ENCODE measurements around the gene DHFR. TPM values are rescaled to one million over a fixed set of nuclear protein-coding genes. Genes with fewer than 3 reads are reported as not detected.

The DHFR gene
- total RNA-seq, 4 donors from 2014 or later = 6.2 to 22.7 (median 13.4) TPM

DNA sequence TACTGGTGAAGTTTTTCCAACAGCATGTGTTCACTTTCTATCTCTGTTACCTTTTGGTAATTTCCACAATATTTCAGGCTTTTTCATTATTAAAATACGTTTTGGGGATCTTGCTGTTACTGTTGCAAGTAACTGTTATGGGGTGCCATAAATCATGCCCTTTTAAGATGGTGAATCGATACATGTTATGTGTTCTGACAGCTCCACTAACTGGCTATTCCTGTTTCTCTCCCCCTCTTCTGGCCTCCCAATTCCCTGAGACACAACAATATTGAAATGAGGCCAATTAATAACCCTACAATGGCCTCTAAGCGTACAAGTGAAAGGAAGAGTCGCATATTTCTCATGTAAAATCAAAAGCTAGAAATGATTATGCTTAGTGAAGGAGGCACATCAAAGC is 13.4 kb downstream of the DHFR start:
- H3K27me3 ChIP-seq = no peaks in the 10 kb centered on the region
- WGBS, 2 donors = 63 to 66% methylated on average over 4 of the region's 4 CpGs
- TF ChIP-seq, protein P1, sequence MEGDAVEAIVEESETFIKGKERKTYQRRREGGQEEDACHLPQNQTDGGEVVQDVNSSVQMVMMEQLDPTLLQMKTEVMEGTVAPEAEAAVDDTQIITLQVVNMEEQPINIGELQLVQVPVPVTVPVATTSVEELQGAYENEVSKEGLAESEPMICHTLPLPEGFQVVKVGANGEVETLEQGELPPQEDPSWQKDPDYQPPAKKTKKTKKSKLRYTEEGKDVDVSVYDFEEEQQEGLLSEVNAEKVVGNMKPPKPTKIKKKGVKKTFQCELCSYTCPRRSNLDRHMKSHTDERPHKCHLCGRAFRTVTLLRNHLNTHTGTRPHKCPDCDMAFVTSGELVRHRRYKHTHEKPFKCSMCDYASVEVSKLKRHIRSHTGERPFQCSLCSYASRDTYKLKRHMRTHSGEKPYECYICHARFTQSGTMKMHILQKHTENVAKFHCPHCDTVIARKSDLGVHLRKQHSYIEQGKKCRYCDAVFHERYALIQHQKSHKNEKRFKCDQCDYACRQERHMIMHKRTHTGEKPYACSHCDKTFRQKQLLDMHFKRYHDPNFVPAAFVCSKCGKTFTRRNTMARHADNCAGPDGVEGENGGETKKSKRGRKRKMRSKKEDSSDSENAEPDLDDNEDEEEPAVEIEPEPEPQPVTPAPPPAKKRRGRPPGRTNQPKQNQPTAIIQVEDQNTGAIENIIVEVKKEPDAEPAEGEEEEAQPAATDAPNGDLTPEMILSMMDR (IDR thresholded peaks at IDR 0.05) = no peak
- no peak for TF ChIP-seq POLR2A (IDR thresholded peaks at IDR 0.05)
- H3K36me3 ChIP-seq = peaks cover 0 to 88% (median 0%) of the 10 kb centered on the region in 3 donors
- no peak overlapping the region for H3K4me3 ChIP-seq
- no peak overlapping the region for H3K27ac ChIP-seq
- H3K4me1 ChIP-seq = peaks cover 0 to 5% (median 0%) of the 10 kb centered on the region in 3 donors
- H3K9me3 ChIP-seq = no peaks in the 10 kb centered on the region
- DNase-seq = no peak
- intact Hi-C loops (cut with DNase I) = no loop called here

DNA sequence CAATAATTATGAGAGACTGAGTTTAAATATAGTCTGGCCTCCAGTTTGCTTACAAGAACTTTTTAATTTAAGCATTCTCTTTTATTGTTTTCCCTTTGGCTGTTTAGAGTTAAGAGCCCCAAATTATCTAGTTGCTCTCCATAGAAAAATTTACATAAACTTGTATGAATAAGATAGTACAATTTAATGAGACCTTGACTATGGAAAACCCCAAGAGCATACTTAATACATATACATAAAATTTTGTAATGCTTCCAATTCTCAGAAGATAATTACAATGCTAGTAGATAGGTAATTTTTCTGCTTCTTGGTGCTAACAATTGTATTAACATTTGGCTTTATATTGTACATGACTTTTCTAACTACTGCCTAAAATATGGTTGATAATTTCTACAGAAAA is 20.6 kb downstream of the DHFR start:
- TF ChIP-seq POLR2A (IDR thresholded peaks at IDR 0.05) = no peak
- TF ChIP-seq, protein P1 (IDR thresholded peaks at IDR 0.05) = no peak
- Histone ChIP-seq H3K36me3 (peaks cover 0 to 81% (median 5%) of the 10 kb centered on the region in 3 donors), H3K9me3 (no peaks in the 10 kb centered on the region), H3K27me3 (no peaks in the 10 kb centered on the region), H3K4me1 (no peaks in the 10 kb centered on the region), H3K27ac (no peak overlapping the region), H3K4me3 (no peak overlapping the region)
- DNase-seq = no peak
- intact Hi-C loops (cut with DNase I) = no loop called here

DNA sequence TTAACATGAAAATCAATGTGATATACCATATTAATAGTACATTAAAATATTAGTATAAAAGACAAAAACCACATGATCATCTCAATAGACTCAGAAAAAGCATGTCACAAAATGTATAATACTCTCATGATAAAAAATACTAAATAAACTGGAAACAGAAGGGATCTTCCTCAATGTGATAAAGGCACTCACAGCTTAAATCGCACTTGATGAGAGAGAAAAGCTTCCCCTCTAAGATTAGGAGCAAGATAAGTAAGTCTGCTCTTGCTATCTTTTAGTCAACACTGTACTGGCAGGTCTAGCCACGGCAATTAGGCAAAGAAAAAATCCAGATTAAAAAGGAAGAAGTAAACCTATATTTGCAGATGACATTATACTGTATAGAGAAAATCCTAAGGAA is 22.1 kb downstream of the DHFR start:
- Histone ChIP-seq H3K27me3 (no peaks in the 10 kb centered on the region), H3K9me3 (no peaks in the 10 kb centered on the region), H3K27ac (no peak overlapping the region), H3K4me3 (no peak overlapping the region), H3K4me1 (no peaks in the 10 kb centered on the region), H3K36me3 (peaks cover 0 to 67% (median 5%) of the 10 kb centered on the region in 3 donors)
- TF ChIP-seq, protein P1 (IDR thresholded peaks at IDR 0.05) = no peak
- TF ChIP-seq POLR2A (IDR thresholded peaks at IDR 0.05) = no peak
- intact Hi-C loops (cut with DNase I) = no loop called here
- 88 to 89% methylated on average over 2 of the region's 2 CpGs for WGBS, 2 donors
- DNase-seq = no peak

DNA sequence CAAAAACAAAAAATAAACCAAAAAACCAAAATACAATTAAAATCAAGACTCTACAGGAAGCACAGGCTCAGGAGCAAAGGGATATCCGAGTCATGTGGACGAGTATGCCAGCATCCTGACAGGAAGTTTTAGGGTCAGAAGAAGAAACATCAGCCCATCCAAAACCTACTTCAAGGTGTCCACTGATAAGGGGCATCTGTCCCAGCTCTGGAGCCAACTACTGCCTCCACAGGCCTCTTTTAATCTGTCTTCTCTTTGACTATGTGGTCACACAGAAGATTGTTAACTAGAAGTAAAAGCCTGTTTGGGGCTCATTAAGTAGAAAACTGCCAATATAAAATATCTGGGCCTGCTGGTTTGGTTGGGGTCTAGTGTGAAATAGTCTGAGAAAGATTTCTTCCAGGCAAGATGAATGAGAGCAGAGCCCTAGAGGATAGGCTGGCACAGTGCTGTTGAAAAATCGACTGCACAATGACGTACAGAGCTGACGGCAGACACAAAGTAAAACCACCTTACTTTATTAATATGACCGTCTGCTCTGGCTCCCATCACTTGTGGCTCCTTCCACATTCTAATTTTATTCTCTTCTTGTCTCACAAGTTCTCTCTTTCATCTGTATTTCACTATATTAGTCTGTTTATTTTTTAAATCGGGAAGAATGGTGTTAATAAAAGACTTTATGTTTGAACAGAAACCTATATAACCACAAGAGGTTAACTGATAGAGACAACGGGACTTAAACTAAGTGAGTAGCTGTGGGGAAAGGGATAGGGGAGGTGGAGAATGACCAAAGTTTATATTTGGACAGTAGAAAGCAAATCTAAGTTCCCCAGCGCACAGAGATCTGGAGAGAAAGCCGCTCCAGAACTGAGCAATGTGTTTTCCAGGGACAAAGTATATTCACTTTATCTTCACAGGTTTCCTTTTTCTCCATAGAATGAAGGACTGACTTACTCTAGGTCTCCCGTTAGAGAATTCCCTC is 23.2 kb downstream of the DHFR start:
- Histone ChIP-seq H3K4me3 (no peak overlapping the region), H3K27ac (no peak overlapping the region), H3K27me3 (no peaks in the 10 kb centered on the region), H3K36me3 (peaks cover 0 to 56% (median 5%) of the 10 kb centered on the region in 3 donors), H3K4me1 (no peaks in the 10 kb centered on the region), H3K9me3 (no peaks in the 10 kb centered on the region)
- TF ChIP-seq POLR2A (IDR thresholded peaks at IDR 0.05) = no peak
- TF ChIP-seq, protein P1 (IDR thresholded peaks at IDR 0.05) = no peak
- 87 to 89% methylated on average over 11 of the region's 11 CpGs for WGBS, 2 donors
- DNase-seq = no peak
- intact Hi-C loops (cut with DNase I) = no loop called here

- H3K9me3 ChIP-seq = no peaks in the 10 kb centered on the region
- intact Hi-C loops (cut with DNase I) = no loop called here
- TF ChIP-seq POLR2A (IDR thresholded peaks at IDR 0.05) = no peak
- TF ChIP-seq, protein P1 (IDR thresholded peaks at IDR 0.05) = no peak
- no peak overlapping the region for H3K4me3 ChIP-seq
- no peak for DNase-seq
- H3K4me1 ChIP-seq = no peaks in the 10 kb centered on the region
- H3K27ac ChIP-seq = no peak overlapping the region
- peaks cover 0 to 39% (median 5%) of the 10 kb centered on the region in 3 donors for H3K36me3 ChIP-seq
- no peaks in the 10 kb centered on the region for H3K27me3 ChIP-seq
Observed at GRCh38 chr5:80629281-80629680, 25.5 kb downstream of the DHFR start.

Measured in esophagus squamous epithelium (tissue), 5 donors.